SK-N-SH treated with all-trans-retinoic acid at 6 μM for 48 hours (cell line): ENCODE results near the gene TNS1.

Experiments used
- ATAC-seq: fragments of 200-7000 bp; cut with Tn5 transposase; 3 replicates; pipeline ENCODE4 v1.9.1; 2020; ENCODE audit warnings: mild to moderate bottlenecking, moderate library complexity
- ARNTL ChIP-seq: fragments of 450-650 bp; formaldehyde crosslinking; IDR thresholded peaks from 2 replicates; pipeline ENCODE4 v1.5.0; 2020; ENCODE audit warnings: low read depth, mild to moderate bottlenecking, moderate library complexity, borderline replicate concordance
- BACH2 ChIP-seq: fragments of 250-450 bp; sonication (Bioruptor Pico); IDR thresholded peaks from 2 replicates; pipeline ENCODE4 v1.9.0; 2021; ENCODE audit warnings: mild to moderate bottlenecking, borderline replicate concordance
- CSDC2 ChIP-seq: fragments of 250-450 bp; sonication (Bioruptor Pico); IDR thresholded peaks from 2 replicates; pipeline ENCODE4 v1.5.0; 2020; ENCODE audit warnings: mild to moderate bottlenecking, moderate library complexity
- ESRRG ChIP-seq: fragments of 250-450 bp; sonication (Bioruptor Pico); IDR thresholded peaks from 2 replicates; pipeline ENCODE4 v1.6.1; 2021; ENCODE audit warnings: mild to moderate bottlenecking
- GLIS3 ChIP-seq: fragments of 250-450 bp; sonication (Bioruptor Pico); IDR thresholded peaks from 2 replicates; pipeline ENCODE4 v1.5.0; 2020; ENCODE audit warnings: mild to moderate bottlenecking, moderate library complexity
- ISL1 ChIP-seq: fragments of 250-450 bp; sonication (Bioruptor Pico); IDR thresholded peaks from 2 replicates; pipeline ENCODE4 v2.1.2; 2022; ENCODE audit warnings: mild to moderate bottlenecking, moderate library complexity
- OSR1 ChIP-seq: fragments of 250-450 bp; sonication (Bioruptor Pico); IDR thresholded peaks from 2 replicates; pipeline ENCODE4 v1.8.0; 2022; ENCODE audit warnings: moderate library complexity, mild to moderate bottlenecking, inconsistent platforms
- PPARA ChIP-seq: fragments of 250-450 bp; sonication (Bioruptor Pico); IDR thresholded peaks from 2 replicates; pipeline ENCODE4 v1.5.0; 2020; ENCODE audit warnings: mild to moderate bottlenecking, borderline replicate concordance
- RARB ChIP-seq: fragments of 250-450 bp; sonication (Bioruptor Pico); IDR thresholded peaks from 2 replicates; pipeline ENCODE4 v1.8.0; 2021; ENCODE audit warnings: mild to moderate bottlenecking, moderate library complexity
- SNAI2 ChIP-seq: fragments of 250-450 bp; sonication (Bioruptor Pico); IDR thresholded peaks from 2 replicates; pipeline ENCODE4 v1.5.0; 2020; ENCODE audit warnings: mild to moderate bottlenecking, moderate library complexity
- TCF4 ChIP-seq: fragments of 250-450 bp; sonication (Bioruptor Pico); IDR thresholded peaks from 2 replicates; pipeline ENCODE4 v1.8.0; 2021; ENCODE audit warnings: mild to moderate bottlenecking, moderate library complexity, borderline replicate concordance
- TOX ChIP-seq: fragments of 250-450 bp; sonication (Bioruptor Pico); IDR thresholded peaks from 2 replicates; pipeline ENCODE4 v1.8.0; 2021; ENCODE audit warnings: mild to moderate bottlenecking, moderate library complexity, borderline replicate concordance
- ZC3H10 ChIP-seq: fragments of 250-450 bp; sonication (Bioruptor Pico); IDR thresholded peaks from 2 replicates; pipeline ENCODE4 v1.5.1; 2021; ENCODE audit warnings: mild to moderate bottlenecking, moderate library complexity
- ZFP3 ChIP-seq: fragments of 250-450 bp; sonication (Bioruptor Pico); IDR thresholded peaks from 2 replicates; pipeline ENCODE4 v1.5.0; 2020; ENCODE audit warnings: mild to moderate bottlenecking, moderate library complexity
- ZFP30 ChIP-seq: fragments of 450-650 bp; formaldehyde crosslinking; IDR thresholded peaks from 2 replicates; pipeline ENCODE4 v1.5.0; 2022; ENCODE audit warnings: mild to moderate bottlenecking, moderate library complexity
- ZNF565 ChIP-seq: fragments of 450-650 bp; formaldehyde crosslinking; conservative IDR thresholded peaks from 2 replicates; pipeline ENCODE4 v1.5.0; 2020; ENCODE audit warnings: low read depth, mild to moderate bottlenecking, moderate library complexity
- ZNF70 ChIP-seq: fragments of 450-650 bp; formaldehyde crosslinking; IDR thresholded peaks from 2 replicates; pipeline ENCODE4 v1.5.0; 2020; ENCODE audit warnings: mild to moderate bottlenecking, moderate library complexity
- ZNF8 ChIP-seq: fragments of 450-650 bp; formaldehyde crosslinking; IDR thresholded peaks from 2 replicates; pipeline ENCODE4 v1.5.0; 2020; ENCODE audit warnings: mild to moderate bottlenecking, moderate library complexity
- TF ChIP-seq, protein P1 (sequence below): fragments of 250-450 bp; sonication (Bioruptor Pico); IDR thresholded peaks from 2 replicates; pipeline ENCODE4 v1.8.0; 2021; ENCODE audit warnings: low read depth, mild to moderate bottlenecking, moderate library complexity, borderline replicate concordance
- TF ChIP-seq, protein P2 (sequence below): fragments of 250-450 bp; sonication (Bioruptor Pico); IDR thresholded peaks from 2 replicates; pipeline ENCODE4 v1.8.0; 2020; ENCODE audit warnings: mild to moderate bottlenecking, moderate library complexity, borderline replicate concordance
- TF ChIP-seq, protein P3 (sequence below): fragments of 250-450 bp; sonication (Bioruptor Pico); IDR thresholded peaks from 2 replicates; pipeline ENCODE4 v1.5.0; 2020; ENCODE audit warnings: mild to moderate bottlenecking, moderate library complexity
- TF ChIP-seq, protein P4 (sequence below): fragments of 250-450 bp; sonication (Bioruptor Pico); IDR thresholded peaks from 2 replicates; pipeline ENCODE4 v1.5.1; 2021; ENCODE audit warnings: mild to moderate bottlenecking, moderate library complexity
- TF ChIP-seq, protein P5 (sequence below): fragments of 250-450 bp; sonication (Bioruptor Pico); IDR thresholded peaks from 2 replicates; pipeline ENCODE4 v1.5.1; 2020; ENCODE audit warnings: low read depth, mild to moderate bottlenecking, moderate library complexity

TNS1 gene

DNA sequence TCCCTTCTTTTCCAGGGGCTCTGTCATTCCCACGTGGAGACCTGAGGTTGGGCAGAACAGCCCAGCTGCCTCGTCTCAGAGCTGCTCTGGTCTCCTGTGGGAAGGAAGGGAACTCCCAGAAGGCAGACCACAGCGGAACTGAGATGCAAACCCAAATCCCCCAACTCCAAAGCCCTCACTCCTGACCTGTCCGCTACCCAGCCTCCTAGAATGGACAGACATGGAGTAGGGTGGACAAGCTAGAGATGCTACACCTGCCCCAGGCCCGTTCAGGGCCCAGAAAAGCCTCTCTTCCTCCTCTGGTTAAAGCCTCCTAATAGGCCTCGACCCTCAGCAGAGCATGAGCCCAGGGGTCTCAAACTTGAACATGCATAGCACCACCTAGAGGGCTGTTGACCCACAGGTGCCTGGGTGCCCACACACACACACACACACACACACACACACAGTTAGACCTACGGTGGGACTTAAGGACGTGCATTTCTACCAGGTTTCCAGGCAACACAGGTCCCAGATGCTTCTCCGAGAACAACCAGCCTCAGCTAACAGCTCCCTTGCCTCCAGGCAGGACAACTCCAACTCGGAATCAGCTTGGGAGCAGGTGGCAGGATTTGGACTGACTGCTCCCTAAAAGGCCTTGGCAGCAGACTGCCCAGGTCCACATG lies 93.5 kb downstream of the TNS1 start:
- no peak for TF ChIP-seq ARNTL (CRISPR knock-in tag)
- TF ChIP-seq BACH2 (CRISPR knock-in tag), result no peak
- no peak for TF ChIP-seq PPARA (CRISPR knock-in tag)
- TF ChIP-seq ZFP30, result no peak
- no peak for TF ChIP-seq ZC3H10 (CRISPR knock-in tag)
- no peak for TF ChIP-seq GLIS3
- TF ChIP-seq, protein P1, sequence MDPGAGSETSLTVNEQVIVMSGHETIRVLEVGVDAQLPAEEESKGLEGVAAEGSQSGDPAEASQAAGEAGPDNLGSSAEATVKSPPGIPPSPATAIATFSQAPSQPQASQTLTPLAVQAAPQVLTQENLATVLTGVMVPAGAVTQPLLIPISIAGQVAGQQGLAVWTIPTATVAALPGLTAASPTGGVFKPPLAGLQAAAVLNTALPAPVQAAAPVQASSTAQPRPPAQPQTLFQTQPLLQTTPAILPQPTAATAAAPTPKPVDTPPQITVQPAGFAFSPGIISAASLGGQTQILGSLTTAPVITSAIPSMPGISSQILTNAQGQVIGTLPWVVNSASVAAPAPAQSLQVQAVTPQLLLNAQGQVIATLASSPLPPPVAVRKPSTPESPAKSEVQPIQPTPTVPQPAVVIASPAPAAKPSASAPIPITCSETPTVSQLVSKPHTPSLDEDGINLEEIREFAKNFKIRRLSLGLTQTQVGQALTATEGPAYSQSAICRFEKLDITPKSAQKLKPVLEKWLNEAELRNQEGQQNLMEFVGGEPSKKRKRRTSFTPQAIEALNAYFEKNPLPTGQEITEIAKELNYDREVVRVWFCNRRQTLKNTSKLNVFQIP, result no peak
- TF ChIP-seq, protein P2, sequence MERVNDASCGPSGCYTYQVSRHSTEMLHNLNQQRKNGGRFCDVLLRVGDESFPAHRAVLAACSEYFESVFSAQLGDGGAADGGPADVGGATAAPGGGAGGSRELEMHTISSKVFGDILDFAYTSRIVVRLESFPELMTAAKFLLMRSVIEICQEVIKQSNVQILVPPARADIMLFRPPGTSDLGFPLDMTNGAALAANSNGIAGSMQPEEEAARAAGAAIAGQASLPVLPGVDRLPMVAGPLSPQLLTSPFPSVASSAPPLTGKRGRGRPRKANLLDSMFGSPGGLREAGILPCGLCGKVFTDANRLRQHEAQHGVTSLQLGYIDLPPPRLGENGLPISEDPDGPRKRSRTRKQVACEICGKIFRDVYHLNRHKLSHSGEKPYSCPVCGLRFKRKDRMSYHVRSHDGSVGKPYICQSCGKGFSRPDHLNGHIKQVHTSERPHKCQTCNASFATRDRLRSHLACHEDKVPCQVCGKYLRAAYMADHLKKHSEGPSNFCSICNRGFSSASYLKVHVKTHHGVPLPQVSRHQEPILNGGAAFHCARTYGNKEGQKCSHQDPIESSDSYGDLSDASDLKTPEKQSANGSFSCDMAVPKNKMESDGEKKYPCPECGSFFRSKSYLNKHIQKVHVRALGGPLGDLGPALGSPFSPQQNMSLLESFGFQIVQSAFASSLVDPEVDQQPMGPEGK (CRISPR knock-in tag), result no peak
- no peak for ATAC-seq

DNA sequence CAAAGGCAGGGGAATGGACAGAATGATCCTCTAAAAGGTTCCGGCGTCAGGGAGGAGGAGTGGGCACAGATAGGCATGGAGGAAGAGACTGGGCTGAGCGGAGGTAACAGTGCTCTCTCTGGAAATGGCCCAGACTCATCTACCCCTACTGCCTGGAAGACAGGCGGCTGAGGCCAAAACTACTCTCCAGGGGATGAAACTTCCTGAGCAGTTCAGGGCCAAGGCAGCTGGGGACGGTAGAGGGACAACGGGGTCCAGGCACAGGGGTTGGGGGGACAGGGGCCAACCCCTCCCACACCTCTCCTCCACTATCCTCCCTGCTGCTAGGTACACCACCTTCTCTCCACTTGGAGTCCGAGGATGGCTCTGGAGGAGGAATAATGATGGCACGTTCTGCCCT lies 94.3 kb downstream of the TNS1 start:
- TF ChIP-seq CSDC2, result no peak
- no peak for TF ChIP-seq RARB (CRISPR knock-in tag)
- TF ChIP-seq ZC3H10 (CRISPR knock-in tag), result no peak
- TF ChIP-seq SNAI2 (CRISPR knock-in tag), result no peak
- no peak for TF ChIP-seq OSR1 (CRISPR knock-in tag)
- TF ChIP-seq, protein P3, sequence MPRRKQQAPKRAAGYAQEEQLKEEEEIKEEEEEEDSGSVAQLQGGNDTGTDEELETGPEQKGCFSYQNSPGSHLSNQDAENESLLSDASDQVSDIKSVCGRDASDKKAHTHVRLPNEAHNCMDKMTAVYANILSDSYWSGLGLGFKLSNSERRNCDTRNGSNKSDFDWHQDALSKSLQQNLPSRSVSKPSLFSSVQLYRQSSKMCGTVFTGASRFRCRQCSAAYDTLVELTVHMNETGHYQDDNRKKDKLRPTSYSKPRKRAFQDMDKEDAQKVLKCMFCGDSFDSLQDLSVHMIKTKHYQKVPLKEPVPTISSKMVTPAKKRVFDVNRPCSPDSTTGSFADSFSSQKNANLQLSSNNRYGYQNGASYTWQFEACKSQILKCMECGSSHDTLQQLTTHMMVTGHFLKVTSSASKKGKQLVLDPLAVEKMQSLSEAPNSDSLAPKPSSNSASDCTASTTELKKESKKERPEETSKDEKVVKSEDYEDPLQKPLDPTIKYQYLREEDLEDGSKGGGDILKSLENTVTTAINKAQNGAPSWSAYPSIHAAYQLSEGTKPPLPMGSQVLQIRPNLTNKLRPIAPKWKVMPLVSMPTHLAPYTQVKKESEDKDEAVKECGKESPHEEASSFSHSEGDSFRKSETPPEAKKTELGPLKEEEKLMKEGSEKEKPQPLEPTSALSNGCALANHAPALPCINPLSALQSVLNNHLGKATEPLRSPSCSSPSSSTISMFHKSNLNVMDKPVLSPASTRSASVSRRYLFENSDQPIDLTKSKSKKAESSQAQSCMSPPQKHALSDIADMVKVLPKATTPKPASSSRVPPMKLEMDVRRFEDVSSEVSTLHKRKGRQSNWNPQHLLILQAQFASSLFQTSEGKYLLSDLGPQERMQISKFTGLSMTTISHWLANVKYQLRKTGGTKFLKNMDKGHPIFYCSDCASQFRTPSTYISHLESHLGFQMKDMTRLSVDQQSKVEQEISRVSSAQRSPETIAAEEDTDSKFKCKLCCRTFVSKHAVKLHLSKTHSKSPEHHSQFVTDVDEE (CRISPR knock-in tag), result no peak
- TF ChIP-seq, protein P2 (CRISPR knock-in tag), result no peak
- TF ChIP-seq GLIS3, result no peak
- TF ChIP-seq ESRRG (CRISPR knock-in tag), result no peak
- TF ChIP-seq ZFP3 (CRISPR knock-in tag), result no peak
- TF ChIP-seq BACH2 (CRISPR knock-in tag), result no peak
- no peak for TF ChIP-seq ZNF70 (CRISPR knock-in tag)
- no peak for TF ChIP-seq ISL1 (CRISPR knock-in tag)
- no peak for TF ChIP-seq ZNF565
- TF ChIP-seq, protein P1, result no peak
- no peak for ATAC-seq

DNA sequence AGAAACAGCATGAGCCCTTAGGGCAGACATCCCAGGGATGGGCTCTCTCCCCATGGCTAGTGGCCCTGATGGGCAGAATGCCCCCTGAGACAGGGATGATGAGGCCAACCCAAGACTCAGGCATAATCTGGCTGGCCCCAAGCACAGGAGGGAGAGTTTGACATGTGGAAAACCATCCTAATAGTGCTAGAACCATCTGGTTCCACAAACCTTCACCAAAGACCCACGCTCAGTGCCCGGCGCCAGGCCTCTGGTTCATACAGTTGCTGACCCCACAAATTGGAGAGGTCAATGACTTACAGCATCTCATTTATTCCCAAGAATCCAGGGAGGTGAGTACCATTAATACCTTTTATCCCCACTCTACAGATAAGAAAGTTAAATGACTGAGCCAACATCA lies 95.5 kb downstream of the TNS1 start:
- ATAC-seq, result no peak
- TF ChIP-seq, protein P4, sequence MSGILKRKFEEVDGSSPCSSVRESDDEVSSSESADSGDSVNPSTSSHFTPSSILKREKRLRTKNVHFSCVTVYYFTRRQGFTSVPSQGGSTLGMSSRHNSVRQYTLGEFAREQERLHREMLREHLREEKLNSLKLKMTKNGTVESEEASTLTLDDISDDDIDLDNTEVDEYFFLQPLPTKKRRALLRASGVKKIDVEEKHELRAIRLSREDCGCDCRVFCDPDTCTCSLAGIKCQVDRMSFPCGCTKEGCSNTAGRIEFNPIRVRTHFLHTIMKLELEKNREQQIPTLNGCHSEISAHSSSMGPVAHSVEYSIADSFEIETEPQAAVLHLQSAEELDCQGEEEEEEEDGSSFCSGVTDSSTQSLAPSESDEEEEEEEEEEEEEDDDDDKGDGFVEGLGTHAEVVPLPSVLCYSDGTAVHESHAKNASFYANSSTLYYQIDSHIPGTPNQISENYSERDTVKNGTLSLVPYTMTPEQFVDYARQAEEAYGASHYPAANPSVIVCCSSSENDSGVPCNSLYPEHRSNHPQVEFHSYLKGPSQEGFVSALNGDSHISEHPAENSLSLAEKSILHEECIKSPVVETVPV (CRISPR knock-in tag), result no peak
- TF ChIP-seq ZNF8 (CRISPR knock-in tag) (no peak), PPARA (CRISPR knock-in tag) (no peak), ZNF565 (no peak), ZNF70 (CRISPR knock-in tag) (no peak), TOX (no peak), ZFP3 (CRISPR knock-in tag) (no peak), TCF4 (CRISPR knock-in tag) (no peak), ZFP30 (no peak), BACH2 (CRISPR knock-in tag) (no peak), ESRRG (CRISPR knock-in tag) (no peak), OSR1 (CRISPR knock-in tag) (no peak), ZC3H10 (CRISPR knock-in tag) (no peak)
- TF ChIP-seq, protein P5, sequence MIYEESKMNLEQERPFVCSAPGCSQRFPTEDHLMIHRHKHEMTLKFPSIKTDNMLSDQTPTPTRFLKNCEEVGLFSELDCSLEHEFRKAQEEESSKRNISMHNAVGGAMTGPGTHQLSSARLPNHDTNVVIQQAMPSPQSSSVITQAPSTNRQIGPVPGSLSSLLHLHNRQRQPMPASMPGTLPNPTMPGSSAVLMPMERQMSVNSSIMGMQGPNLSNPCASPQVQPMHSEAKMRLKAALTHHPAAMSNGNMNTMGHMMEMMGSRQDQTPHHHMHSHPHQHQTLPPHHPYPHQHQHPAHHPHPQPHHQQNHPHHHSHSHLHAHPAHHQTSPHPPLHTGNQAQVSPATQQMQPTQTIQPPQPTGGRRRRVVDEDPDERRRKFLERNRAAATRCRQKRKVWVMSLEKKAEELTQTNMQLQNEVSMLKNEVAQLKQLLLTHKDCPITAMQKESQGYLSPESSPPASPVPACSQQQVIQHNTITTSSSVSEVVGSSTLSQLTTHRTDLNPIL (CRISPR knock-in tag), result no peak
- TF ChIP-seq, protein P1, result no peak
